Astrocyte of the spinal cord (primary cell): ENCODE measurements around the gene TNFRSF8.

Experiments used
- DNase-seq: peaks from one replicate; pipeline ENCODE4 v3.0.0; 2011; ENCODE audit warnings: low read depth, low spot score
- H3K4me3 ChIP-seq: 2 replicates; pipeline ENCODE4 v1.5.1; 2011; ENCODE audit warnings: low read depth, mild to moderate bottlenecking, low read length, moderate library complexity
- CTCF ChIP-seq: IDR thresholded peaks from 2 replicates; pipeline ENCODE4 v1.5.1; 2012; ENCODE audit warnings: low read depth, mild to moderate bottlenecking, low read length, inconsistent platforms
- in situ Hi-C: cut with HindIII; loops from 2 replicates; pipeline ENCODE4 v1.10.0; 2017; ENCODE audit warnings: low sequenced_read_pairs

TNFRSF8 gene

DNA sequence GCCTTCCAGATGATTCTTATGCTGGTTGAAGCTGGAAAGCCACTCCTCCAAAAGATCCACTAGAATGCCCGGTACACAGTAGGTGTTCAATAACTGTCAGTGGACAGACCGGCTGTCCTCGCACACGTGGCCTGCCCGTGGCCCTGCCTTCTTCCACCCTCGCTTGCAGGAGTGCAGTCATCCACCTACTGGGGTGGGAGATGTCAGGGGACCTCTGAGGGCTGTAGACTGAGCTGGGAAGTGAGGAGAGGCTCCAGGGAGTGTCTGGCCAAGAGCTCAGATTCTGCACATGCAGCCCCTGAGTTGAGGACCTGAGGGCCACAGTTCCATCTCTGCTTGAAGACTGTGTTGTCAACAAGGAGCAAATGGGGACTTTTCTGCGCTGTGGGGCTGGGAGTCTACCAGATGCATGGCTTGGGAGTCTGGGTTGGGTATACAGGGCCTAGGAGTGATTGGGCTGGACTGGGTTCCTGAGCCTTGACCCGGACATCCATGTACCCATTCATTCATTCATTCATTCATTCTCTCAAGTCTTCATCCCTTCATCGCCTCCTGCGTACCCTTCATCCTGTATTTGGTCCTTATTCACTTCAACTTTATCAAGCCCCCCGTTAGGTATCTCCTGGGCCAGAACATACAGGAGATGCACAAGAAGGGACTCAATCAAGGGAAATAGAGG lies 99.5 kb downstream of the TNFRSF8 start:
- no peak overlapping the region for H3K4me3 ChIP-seq
- in situ Hi-C loops: no loop called here
- no peak for TF ChIP-seq CTCF
- DNase-seq: no peak

- TF ChIP-seq CTCF: no peak
- H3K4me3 ChIP-seq: no peak overlapping the region
- in situ Hi-C loops: no loop called here
- no peak for DNase-seq
Observed at GRCh38 chr1:12163210-12163609, 100.1 kb downstream of the TNFRSF8 start.

DNA sequence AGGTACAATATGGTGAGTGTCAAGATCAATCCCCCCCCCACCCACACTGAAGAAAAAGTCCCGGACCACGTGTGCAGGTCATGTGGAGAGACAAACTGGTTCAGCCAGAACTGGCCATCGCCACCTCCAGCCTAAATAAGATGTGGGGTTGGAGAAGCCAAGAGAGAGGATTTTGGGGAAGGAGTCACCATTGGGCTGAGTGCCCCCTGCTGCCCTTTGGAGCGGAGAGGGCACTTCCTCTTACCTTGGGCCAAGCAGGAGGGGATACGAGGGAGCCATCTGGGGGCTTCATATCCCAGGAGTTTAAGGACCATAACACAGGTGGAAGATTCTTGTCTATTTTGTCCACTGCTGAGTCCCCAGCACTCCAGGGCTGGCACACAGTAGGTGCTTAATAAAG lies 101.1 kb downstream of the TNFRSF8 start:
- no peak for TF ChIP-seq CTCF
- DNase-seq: no peak
- in situ Hi-C loops: no loop called here
- H3K4me3 ChIP-seq: no peak overlapping the region

- DNase-seq: no peak
- in situ Hi-C loops: no loop called here
- TF ChIP-seq CTCF: no peak
- H3K4me3 ChIP-seq: no peak overlapping the region
Observed at GRCh38 chr1:12165342-12165741, 102.2 kb downstream of the TNFRSF8 start.

DNA sequence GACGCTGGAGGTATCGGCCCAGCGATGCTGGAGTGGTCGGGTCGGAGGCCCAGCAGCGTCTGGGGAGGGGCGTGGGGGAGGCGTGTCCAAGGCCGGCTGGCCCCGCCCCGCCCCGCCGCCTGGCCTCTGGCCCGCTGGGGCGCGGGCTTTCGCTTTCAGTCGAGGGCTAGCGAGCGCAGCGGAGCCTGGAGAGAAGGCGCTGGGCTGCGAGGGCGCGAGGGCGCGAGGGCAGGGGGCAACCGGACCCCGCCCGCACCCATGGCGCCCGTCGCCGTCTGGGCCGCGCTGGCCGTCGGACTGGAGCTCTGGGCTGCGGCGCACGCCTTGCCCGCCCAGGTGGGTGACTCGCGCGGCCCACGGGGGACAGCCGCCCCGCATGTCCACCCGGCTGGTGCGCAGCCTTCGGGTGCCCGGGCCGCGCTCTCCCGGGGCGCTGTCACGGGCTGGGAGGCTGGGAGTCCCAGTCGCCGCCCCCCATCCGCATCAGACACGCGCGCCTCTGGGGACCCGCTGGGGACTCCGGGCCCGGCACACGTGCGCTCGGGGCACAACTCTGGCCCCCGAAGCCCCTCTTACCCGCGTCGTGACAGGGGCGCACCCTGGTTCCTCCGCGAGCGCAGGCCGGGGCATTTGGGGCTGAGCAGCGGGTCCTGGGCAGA lies 103.9 kb downstream of the TNFRSF8 start, which contains the start of gene TNFRSF1B:
TSS of gene TNFRSF1B (plus strand) at position 158 of the 659 bp plus-strand sequence. CDS start at position 259, 101 bp downstream.
- peak within 1 kb of the TSS; percentile 53 for H3K4me3 ChIP-seq
- no peak for TF ChIP-seq CTCF
- in situ Hi-C loops: no loop called here
- no peak for DNase-seq

DNA sequence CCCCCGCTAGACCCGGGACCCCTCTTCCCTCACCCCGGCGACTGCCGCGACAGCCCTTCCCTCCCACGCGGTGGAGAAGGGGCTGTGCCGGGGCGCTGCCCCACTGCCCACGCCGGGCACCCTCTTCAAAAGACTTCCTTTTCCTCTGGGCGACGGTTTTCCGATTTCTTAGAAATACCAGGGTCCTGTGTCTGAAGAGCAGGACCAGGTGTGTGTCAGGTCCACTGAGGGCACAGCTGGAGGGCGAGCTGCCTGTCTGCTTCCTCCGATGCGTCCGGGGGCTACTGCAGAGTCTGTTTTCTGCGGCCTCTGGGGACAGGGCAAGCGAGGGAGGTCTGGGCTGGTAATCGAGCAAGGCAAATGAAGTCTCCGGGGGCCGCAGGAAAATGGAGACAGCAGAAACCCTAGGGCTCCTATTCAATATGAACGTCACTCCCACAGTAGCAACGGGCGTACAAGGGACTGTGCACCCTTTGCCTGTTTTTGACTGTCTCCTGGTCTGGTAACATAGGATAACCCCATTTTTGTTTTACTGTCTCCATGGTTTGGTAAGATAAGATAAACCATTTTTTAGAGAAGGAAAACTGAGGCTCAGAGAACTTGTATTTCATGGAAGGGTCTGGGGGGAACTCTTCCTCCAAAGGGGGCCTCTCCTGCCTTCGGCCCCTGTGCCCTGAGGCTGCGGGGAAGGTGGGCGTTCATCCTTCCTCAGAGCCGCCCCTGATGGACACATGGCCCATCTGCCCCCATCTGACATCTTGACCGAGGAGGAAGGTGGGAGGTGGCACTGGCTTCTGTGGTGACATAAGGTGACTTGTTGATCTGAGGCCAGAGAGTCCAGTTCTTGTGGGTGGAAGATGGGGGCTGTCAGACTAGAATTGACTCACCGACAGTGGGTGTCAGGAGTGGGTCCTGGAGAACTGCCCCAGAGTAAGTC lies 104.7 kb downstream of the TNFRSF8 start:
- DNase-seq: no peak
- TF ChIP-seq CTCF: no peak
- peak overlapping the region; percentile 53 for H3K4me3 ChIP-seq
- in situ Hi-C loops: no loop called here
